IPS-18a (cell line): ENCODE data around the gene ZSWIM8.
"Not testable (repeated sequence)": the region's sequence is repeated elsewhere in the genome, so short reads cannot be mapped to it uniquely, and the experiment has no call there.

ENCODE experiments used
- H3K27ac ChIP-seq: one replicate; pipeline ENCODE4 v1.5.1; 2013; ENCODE audit warnings: low read length
- H3K27me3 ChIP-seq: one replicate; pipeline ENCODE4 v1.6.1; 2013; ENCODE audit warnings: mild to moderate bottlenecking, low read length; ENCODE audit not compliant: control insufficient read depth, insufficient read depth
- H3K36me3 ChIP-seq: one replicate; pipeline ENCODE4 v1.6.1; 2013; ENCODE audit warnings: low read depth, low read length; ENCODE audit not compliant: control insufficient read depth
- H3K4me1 ChIP-seq: one replicate; pipeline ENCODE4 v1.6.1; 2013; ENCODE audit warnings: low read depth, low read length; ENCODE audit not compliant: control insufficient read depth
- H3K4me3 ChIP-seq: one replicate; pipeline ENCODE4 v1.5.1; 2013; ENCODE audit warnings: low read length
- H3K9ac ChIP-seq: one replicate; pipeline ENCODE4 v1.6.1; 2013; ENCODE audit warnings: mild to moderate bottlenecking, low read length, moderate library complexity
- H3K9me3 ChIP-seq: one replicate; pipeline ENCODE4 v1.6.1; 2013; ENCODE audit warnings: low read depth, low read length; ENCODE audit not compliant: control insufficient read depth

ZSWIM8 gene

GRCh38 chr10:73789659-73790055, 4.3 kb downstream of the ZSWIM8 start:
- no peaks in the 10 kb centered on the region for H3K4me1 ChIP-seq
- no peaks in the 10 kb centered on the region for H3K9me3 ChIP-seq
- peaks cover 26% of the 10 kb centered on the region for H3K36me3 ChIP-seq
- H3K4me3 ChIP-seq: no peak overlapping the region
- H3K27ac ChIP-seq: no peak overlapping the region
- no peak overlapping the region for H3K9ac ChIP-seq
- no peaks in the 10 kb centered on the region for H3K27me3 ChIP-seq

DNA sequence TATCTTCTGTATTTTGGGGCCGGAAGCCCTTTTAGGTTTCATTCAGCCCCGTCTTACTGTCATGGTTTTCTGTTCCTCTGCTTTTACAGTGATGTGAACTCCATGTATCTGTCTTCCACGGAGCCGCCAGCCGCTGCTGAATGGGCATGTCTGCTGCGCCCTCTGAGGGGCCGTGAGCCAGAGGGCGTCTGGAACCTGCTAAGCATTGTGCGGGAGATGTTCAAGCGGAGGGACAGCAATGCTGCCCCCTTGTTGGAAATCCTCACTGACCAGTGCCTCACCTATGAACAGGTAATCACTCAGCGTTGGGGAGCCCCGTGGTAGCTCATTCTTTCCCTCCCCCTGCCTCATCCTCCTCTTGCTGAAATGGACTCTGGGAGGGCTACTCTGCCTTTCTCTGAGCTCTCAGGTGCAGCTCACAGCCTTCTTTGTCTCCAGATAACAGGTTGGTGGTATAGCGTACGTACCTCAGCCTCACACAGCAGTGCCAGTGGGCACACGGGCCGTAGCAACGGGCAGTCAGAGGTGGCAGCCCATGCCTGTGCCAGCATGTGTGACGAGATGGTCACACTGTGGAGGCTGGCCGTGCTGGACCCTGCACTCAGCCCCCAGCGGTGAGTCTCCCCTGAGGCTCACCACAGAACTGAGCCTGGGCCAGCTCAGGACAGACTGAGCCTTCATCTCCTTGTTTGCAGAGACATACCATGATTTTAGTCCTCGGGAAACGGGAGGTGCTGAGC, 5.7 kb downstream of the ZSWIM8 start:
- H3K4me1 ChIP-seq: no peaks in the 10 kb centered on the region
- no peak overlapping the region for H3K4me3 ChIP-seq
- H3K9ac ChIP-seq: no peak overlapping the region
- H3K27ac ChIP-seq: no peak overlapping the region
- no peaks in the 10 kb centered on the region for H3K27me3 ChIP-seq
- H3K36me3 ChIP-seq: peaks cover 26% of the 10 kb centered on the region
- H3K9me3 ChIP-seq: no peaks in the 10 kb centered on the region

DNA sequence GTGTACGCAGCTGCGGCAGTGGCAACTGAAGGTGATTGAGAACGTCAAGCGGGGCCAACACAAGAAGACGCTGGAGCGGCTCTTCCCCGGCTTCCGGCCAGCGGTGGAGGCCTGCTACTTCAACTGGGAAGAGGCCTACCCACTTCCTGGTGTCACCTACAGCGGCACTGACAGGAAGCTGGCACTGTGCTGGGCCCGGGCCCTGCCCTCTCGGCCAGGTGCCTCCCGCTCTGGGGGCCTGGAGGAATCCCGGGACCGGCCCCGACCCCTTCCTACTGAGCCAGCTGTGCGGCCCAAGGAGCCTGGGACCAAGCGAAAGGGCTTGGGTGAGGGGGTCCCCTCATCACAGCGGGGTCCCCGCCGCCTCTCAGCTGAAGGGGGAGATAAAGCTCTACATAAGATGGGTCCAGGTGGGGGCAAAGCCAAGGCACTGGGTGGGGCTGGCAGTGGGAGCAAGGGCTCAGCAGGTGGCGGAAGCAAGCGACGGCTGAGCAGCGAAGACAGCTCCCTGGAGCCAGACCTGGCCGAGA, 6.5 kb downstream of the ZSWIM8 start:
- H3K4me1 ChIP-seq: no peaks in the 10 kb centered on the region
- peaks cover 34% of the 10 kb centered on the region for H3K36me3 ChIP-seq
- no peak overlapping the region for H3K4me3 ChIP-seq
- no peak overlapping the region for H3K27ac ChIP-seq
- no peak overlapping the region for H3K9ac ChIP-seq
- no peaks in the 10 kb centered on the region for H3K27me3 ChIP-seq
- no peaks in the 10 kb centered on the region for H3K9me3 ChIP-seq

DNA sequence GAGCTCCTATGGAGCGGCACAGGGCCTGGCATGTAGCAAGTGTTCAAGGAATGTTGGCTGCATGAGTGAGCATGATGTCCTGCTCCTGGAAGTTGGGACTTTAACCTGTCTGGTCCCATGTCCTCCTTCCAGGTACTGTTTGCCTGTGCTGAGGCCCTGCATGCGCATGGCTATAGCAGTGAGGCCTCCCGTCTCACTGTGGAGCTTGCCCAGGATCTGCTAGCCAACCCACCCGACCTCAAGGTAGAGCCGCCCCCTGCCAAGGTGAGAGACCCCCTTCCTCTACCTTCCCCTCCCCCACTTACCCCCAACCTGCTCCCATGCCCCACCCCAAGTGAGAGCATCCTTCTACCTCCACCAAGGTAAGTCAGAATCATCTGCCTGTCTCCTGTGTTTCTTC, 8.1 kb downstream of the ZSWIM8 start:
- H3K27me3 ChIP-seq: no peaks in the 10 kb centered on the region
- no peaks in the 10 kb centered on the region for H3K9me3 ChIP-seq
- no peak overlapping the region for H3K27ac ChIP-seq
- H3K36me3 ChIP-seq: peaks cover 36% of the 10 kb centered on the region
- no peak overlapping the region for H3K9ac ChIP-seq
- no peaks in the 10 kb centered on the region for H3K4me1 ChIP-seq
- no peak overlapping the region for H3K4me3 ChIP-seq

GRCh38 chr10:73795491-73795890, 10.1 kb downstream of the ZSWIM8 start:
- H3K4me3 ChIP-seq, H3K9me3 ChIP-seq, H3K27me3 ChIP-seq, H3K27ac ChIP-seq, H3K4me1 ChIP-seq, H3K9ac ChIP-seq: not testable (repeated sequence)
- H3K36me3 ChIP-seq: peaks cover 35% of the 10 kb centered on the region

- not testable (repeated sequence) for H3K27me3 ChIP-seq, H3K4me1 ChIP-seq, H3K9me3 ChIP-seq, H3K4me3 ChIP-seq, H3K27ac ChIP-seq, H3K9ac ChIP-seq
- H3K36me3 ChIP-seq: peaks cover 36% of the 10 kb centered on the region
Observed at GRCh38 chr10:73796035-73796434, 10.6 kb downstream of the ZSWIM8 start.

DNA sequence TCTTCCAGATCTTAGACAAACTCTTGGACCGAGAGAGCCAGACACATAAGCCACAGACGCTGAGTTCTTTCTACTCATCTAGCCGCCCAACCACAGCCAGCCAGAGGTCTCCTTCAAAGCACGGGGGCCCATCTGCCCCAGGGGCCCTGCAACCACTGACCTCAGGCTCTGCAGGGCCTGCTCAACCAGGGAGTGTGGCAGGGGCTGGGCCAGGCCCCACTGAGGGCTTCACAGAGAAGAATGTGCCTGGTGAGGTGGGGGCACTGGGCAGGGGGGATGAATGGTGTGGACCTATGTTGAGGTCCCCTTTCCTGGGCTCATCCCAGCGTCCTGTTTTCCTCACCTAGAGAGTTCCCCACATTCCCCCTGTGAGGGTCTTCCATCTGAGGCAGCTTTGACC, 11.4 kb downstream of the ZSWIM8 start:
- no peaks in the 10 kb centered on the region for H3K27me3 ChIP-seq
- H3K27ac ChIP-seq: no peak overlapping the region
- no peaks in the 10 kb centered on the region for H3K4me1 ChIP-seq
- no peak overlapping the region for H3K9ac ChIP-seq
- no peaks in the 10 kb centered on the region for H3K9me3 ChIP-seq
- H3K4me3 ChIP-seq: no peak overlapping the region
- peaks cover 39% of the 10 kb centered on the region for H3K36me3 ChIP-seq

DNA sequence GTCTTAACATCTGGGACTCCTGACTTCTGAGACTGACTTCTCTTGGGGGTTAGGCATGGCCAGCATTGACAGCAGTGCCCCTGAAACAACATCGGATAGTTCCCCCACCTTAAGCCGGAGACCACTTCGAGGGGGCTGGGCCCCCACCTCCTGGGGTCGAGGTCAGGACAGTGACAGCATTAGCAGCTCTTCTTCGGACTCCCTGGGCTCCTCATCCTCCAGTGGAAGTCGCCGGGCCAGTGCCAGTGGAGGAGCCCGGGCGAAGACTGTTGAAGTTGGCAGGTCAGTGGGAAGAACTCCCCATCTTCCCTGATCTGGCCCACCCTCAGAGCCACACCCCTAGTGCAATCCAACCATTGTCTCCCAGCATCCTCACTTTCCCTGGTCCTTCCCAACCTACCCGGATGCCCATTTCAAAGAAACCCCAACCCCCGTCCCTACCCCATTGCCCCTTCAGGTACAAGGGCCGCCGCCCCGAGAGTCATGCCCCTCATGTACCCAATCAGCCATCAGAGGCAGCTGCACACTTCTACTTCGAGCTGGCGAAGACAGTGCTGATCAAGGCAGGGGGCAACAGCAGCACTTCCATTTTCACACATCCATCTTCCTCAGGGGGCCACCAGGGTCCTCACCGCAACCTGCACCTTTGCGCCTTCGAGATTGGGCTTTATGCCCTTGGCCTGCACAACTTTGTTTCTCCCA, 12.1 kb downstream of the ZSWIM8 start:
- no peak overlapping the region for H3K4me3 ChIP-seq
- H3K27me3 ChIP-seq: no peaks in the 10 kb centered on the region
- H3K36me3 ChIP-seq: peaks cover 46% of the 10 kb centered on the region
- H3K27ac ChIP-seq: no peak overlapping the region
- H3K4me1 ChIP-seq: no peaks in the 10 kb centered on the region
- H3K9me3 ChIP-seq: no peaks in the 10 kb centered on the region
- no peak overlapping the region for H3K9ac ChIP-seq

DNA sequence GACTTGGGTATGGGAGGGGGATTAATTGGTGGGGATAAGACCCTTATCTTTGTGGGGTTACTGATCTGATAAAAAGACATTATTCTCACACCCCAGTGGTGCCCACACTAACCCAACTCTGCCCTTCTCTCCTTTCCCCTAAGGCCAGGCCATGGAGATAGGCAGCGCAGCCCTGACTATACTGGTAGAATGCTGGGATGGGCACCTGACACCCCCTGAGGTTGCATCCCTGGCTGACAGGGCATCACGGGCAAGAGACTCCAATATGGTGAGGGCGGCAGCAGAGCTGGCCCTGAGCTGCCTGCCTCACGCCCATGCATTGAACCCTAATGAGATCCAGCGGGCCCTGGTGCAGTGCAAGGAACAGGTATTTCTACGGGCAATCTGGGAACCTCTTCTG, 12.7 kb downstream of the ZSWIM8 start:
- Histone ChIP-seq H3K36me3 (peaks cover 47% of the 10 kb centered on the region), H3K9me3 (no peaks in the 10 kb centered on the region), H3K27me3 (no peaks in the 10 kb centered on the region), H3K27ac (no peak overlapping the region), H3K4me1 (no peaks in the 10 kb centered on the region), H3K4me3 (no peak overlapping the region), H3K9ac (no peak overlapping the region)

DNA sequence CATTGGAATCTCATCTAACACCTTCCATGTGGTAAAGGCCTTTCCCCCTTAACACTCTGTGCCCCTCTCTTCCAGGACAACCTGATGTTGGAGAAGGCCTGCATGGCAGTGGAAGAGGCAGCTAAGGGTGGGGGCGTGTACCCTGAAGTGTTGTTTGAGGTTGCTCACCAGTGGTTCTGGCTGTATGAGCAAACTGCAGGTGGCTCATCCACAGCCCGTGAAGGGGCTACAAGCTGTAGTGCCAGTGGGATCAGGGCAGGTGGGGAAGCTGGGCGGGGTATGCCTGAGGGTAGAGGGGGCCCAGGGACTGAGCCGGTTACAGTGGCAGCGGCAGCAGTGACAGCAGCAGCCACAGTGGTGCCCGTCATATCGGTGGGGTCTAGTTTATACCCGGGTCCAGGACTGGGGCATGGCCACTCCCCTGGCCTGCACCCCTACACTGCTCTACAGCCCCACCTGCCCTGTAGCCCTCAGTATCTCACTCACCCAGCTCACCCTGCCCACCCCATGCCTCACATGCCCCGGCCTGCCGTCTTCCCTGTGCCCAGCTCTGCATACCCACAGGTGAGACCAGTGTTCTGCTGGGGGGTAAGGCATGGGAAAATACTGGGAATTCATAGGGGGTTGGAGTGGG, 13.6 kb downstream of the ZSWIM8 start:
- Histone ChIP-seq H3K27me3 (no peaks in the 10 kb centered on the region), H3K9ac (no peak overlapping the region), H3K4me3 (no peak overlapping the region), H3K4me1 (no peaks in the 10 kb centered on the region), H3K27ac (no peak overlapping the region), H3K36me3 (peaks cover 49% of the 10 kb centered on the region), H3K9me3 (no peaks in the 10 kb centered on the region)

GRCh38 chr10:73799899-73800559, 14.6 kb downstream of the ZSWIM8 start:
- Histone ChIP-seq H3K27ac (no peak overlapping the region), H3K27me3 (no peaks in the 10 kb centered on the region), H3K36me3 (peaks cover 42% of the 10 kb centered on the region), H3K4me3 (no peak overlapping the region), H3K4me1 (no peaks in the 10 kb centered on the region), H3K9ac (no peak overlapping the region), H3K9me3 (no peaks in the 10 kb centered on the region)
